Body of pancreas (tissue), 4 donors: ENCODE measurements around the gene EMILIN3. TPM values are rescaled to one million over a fixed set of nuclear protein-coding genes. Genes with fewer than 3 reads are reported as not detected.

Experiments used
- ATAC-seq: fragments of 150-250 bp; one replicate; pipeline ENCODE4 v1.9.1; 2016
- DNase-seq, 4 donors: peaks; one replicate each; pipeline ENCODE4 v3.0.0-alpha.2; 2019
- H3K27ac ChIP-seq, 4 donors: fragments of 200-600 bp; sonication (generic); 1 replicate in 3 of 4; 2 replicates in 1 of 4; pipeline versions ENCODE4 v1.5.1 to v1.6.1; 2016 to 2019; ENCODE audit warnings: mild to moderate bottlenecking in 1 of 4, mixed read lengths in 1 of 4, moderate library complexity in 1 of 4
- H3K27me3 ChIP-seq, 2 donors: fragments of 200-600 bp; sonication (generic); one replicate each; pipeline ENCODE4 v1.6.0; 2016; ENCODE audit warnings: mild to moderate bottlenecking in 1 of 2
- H3K36me3 ChIP-seq, 2 donors: fragments of 200-600 bp; sonication (generic); replicated peaks in 1 of 2; 2 replicates each; pipeline ENCODE4 v1.5.1; 2016; ENCODE audit warnings: low read depth in 2 of 2; ENCODE audit not compliant: insufficient read depth in 1 of 2
- H3K4me1 ChIP-seq: fragments of 200-600 bp; sonication (generic); one replicate; pipeline ENCODE4 v1.6.0; 2016
- H3K4me3 ChIP-seq, 2 donors: fragments of 200-600 bp; sonication (generic); 1 replicate in 1 of 2; 2 replicates in 1 of 2; pipeline ENCODE4 v1.5.1; 2016 to 2019
- H3K9me3 ChIP-seq, 3 donors: fragments of 200-600 bp; sonication (generic); 1 replicate in 2 of 3; 2 replicates in 1 of 3; pipeline ENCODE4 v1.5.1; 2016
- POLR2A ChIP-seq, 3 donors: fragments of 450-650 bp; IDR thresholded peaks; one replicate each; pipeline ENCODE4 v1.6.1; 2016; ENCODE audit warnings: antibody characterized with exemption in 3 of 3, mild to moderate bottlenecking in 2 of 3
- WGBS, 2 donors: methylation state at CpG; one replicate each; pipeline ENCODE4 v1.1.5; 2017; 5-methylcytosine and 5-hydroxymethylcytosine counted together
- intact Hi-C: fragments of 100-400 bp; cut with DNase I; formaldehyde crosslinking; loops from one replicate; pipeline ENCODE4 v1.15.1; 2023
- total RNA-seq, 2 donors: library from RNA; depleted of rRNA; stranded (reverse); fragments of >200 nt; gene quantifications; one replicate each; pipeline ENCODE4 v1.1.0, GENCODE V29; 2016
- TF ChIP-seq, protein P1 (sequence below), 7 experiments: fragments of 450-650 bp in 4 of 7; fragments of 200-600 bp in 3 of 7; sonication (generic) in 3 of 7; IDR thresholded peaks; one replicate each; pipeline ENCODE4 v1.5.1; 2016 to 2019; ENCODE audit warnings: antibody characterized with exemption in 7 of 7

The EMILIN3 gene
- total RNA-seq, 2 donors from 2014 or later: 0.26 TPM; not detected in 1

DNA sequence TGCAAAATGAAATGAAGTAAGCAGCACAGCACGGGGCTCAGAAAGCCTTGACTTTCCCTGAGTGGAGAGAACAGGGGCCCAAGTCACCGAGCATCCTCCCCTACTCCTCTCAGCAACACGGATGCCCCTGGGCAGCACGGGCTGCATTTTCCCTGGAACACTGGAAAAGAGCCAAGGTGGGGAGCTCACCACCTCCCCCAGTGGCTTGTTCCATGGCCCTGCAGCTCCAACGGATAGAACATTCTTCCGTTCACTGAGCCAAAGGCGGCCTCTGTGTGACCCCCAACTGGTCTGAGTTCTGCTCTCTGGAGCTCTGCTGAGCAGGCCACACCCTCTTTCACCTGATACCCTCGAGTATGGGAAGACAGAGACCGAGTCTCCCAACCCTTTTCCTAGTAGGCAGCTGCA is 20.8 kb upstream of the EMILIN3 start:
- H3K4me3 ChIP-seq: no peak overlapping the region
- 45 to 46% methylated on average over 7 to 9 of the region's 9 CpGs for WGBS, 2 donors
- no peaks in the 10 kb centered on the region for H3K27me3 ChIP-seq
- no peak overlapping the region for H3K27ac ChIP-seq
- no peaks in the 10 kb centered on the region for H3K9me3 ChIP-seq
- TF ChIP-seq, protein P1, sequence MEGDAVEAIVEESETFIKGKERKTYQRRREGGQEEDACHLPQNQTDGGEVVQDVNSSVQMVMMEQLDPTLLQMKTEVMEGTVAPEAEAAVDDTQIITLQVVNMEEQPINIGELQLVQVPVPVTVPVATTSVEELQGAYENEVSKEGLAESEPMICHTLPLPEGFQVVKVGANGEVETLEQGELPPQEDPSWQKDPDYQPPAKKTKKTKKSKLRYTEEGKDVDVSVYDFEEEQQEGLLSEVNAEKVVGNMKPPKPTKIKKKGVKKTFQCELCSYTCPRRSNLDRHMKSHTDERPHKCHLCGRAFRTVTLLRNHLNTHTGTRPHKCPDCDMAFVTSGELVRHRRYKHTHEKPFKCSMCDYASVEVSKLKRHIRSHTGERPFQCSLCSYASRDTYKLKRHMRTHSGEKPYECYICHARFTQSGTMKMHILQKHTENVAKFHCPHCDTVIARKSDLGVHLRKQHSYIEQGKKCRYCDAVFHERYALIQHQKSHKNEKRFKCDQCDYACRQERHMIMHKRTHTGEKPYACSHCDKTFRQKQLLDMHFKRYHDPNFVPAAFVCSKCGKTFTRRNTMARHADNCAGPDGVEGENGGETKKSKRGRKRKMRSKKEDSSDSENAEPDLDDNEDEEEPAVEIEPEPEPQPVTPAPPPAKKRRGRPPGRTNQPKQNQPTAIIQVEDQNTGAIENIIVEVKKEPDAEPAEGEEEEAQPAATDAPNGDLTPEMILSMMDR (IDR thresholded peaks at IDR 0.05): no peak
- TF ChIP-seq POLR2A (IDR thresholded peaks at IDR 0.05): no peak
- ATAC-seq: no peak
- no peak for DNase-seq
- intact Hi-C loops: no loop called here
- no peaks in the 10 kb centered on the region for H3K4me1 ChIP-seq
- H3K36me3 ChIP-seq: no peaks in the 10 kb centered on the region

DNA sequence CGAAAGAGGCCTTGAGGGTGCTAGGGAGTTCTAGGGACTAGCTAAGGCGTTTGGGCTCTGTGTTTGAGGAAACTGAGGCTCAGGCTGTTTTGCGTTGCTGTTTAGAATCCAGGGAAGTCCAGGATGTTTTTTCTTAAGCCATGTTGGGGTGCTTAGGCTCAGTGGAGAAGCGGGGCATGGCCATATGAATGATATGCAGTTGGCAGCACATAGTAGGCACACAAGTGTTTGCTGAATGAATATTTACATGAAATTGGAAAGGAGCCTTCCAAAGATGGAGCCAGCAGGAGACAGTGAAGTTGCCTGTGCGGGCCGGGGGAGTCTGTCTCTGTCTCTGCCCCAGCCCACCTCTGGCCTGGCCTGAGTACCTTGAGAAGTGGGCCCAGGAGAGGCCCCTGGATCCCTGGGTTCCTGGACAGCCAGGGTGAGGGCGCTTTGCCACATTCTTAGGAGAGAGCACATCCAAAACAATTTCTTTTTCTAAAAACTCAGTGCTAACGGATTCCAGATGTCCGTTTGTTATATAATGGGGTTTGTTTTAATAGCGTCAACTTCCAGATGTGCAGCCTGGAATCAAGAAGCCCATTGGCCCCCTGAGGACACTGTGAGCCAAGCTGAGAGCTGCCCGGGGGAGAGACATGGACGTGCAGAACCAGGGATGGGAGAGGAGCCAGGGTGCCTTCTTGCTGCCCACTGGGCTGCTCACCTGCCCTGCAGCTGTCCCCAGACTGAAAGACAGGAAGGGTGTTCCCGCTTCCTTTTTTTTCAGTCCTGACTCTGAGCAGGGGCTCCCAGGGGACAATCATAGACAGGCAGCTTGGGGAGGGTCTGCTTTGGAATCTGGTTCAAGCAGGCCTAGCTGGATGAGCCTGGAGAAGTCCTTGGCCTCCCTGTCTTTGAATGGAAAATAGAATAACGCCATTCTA is 20.1 kb upstream of the EMILIN3 start:
- no peak overlapping the region for H3K4me3 ChIP-seq
- no peaks in the 10 kb centered on the region for H3K4me1 ChIP-seq
- 74 to 80% methylated on average over 13 to 14 of the region's 14 CpGs for WGBS, 2 donors
- no peak for ATAC-seq
- no peaks in the 10 kb centered on the region for H3K27me3 ChIP-seq
- intact Hi-C loops: no loop called here
- no peak overlapping the region for H3K27ac ChIP-seq
- no peaks in the 10 kb centered on the region for H3K9me3 ChIP-seq
- TF ChIP-seq, protein P1 (IDR thresholded peaks at IDR 0.05): no peak
- no peak for TF ChIP-seq POLR2A (IDR thresholded peaks at IDR 0.05)
- no peaks in the 10 kb centered on the region for H3K36me3 ChIP-seq
- no peak for DNase-seq

DNA sequence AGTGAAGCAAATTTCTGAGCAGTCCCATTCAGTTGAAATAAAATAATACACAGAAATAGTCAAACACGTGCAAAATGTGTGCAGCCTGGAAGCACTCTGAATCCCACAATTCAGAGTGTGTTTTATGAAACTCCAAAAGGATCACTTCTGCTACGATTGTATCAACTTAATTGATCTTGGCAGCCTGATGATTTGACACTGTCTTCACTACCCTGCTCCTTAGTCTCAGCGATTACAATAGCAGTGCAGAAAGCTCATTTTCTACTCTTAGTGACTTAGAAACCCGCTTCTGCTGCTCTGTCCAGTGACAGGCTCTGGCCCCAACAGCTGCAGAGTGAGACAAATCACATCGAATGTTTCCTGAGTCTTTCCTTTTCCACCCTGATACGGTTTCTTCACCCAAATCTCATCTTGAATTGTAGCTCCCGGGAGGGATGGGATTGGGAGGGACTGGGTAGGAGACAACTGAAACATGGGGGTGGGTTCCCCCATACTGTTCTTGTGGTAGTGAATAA is 16.2 kb upstream of the EMILIN3 start:
- H3K4me3 ChIP-seq: no peak overlapping the region
- intact Hi-C loops: no loop called here
- H3K27me3 ChIP-seq: no peaks in the 10 kb centered on the region
- DNase-seq (no peak), ATAC-seq (no peak)
- H3K4me1 ChIP-seq: no peaks in the 10 kb centered on the region
- H3K27ac ChIP-seq: no peak overlapping the region
- 69 to 72% methylated on average over 7 of the region's 7 CpGs for WGBS, 2 donors
- TF ChIP-seq, protein P1 (IDR thresholded peaks at IDR 0.05): no peak
- no peak for TF ChIP-seq POLR2A (IDR thresholded peaks at IDR 0.05)
- H3K36me3 ChIP-seq: no peaks in the 10 kb centered on the region
- H3K9me3 ChIP-seq: no peaks in the 10 kb centered on the region

DNA sequence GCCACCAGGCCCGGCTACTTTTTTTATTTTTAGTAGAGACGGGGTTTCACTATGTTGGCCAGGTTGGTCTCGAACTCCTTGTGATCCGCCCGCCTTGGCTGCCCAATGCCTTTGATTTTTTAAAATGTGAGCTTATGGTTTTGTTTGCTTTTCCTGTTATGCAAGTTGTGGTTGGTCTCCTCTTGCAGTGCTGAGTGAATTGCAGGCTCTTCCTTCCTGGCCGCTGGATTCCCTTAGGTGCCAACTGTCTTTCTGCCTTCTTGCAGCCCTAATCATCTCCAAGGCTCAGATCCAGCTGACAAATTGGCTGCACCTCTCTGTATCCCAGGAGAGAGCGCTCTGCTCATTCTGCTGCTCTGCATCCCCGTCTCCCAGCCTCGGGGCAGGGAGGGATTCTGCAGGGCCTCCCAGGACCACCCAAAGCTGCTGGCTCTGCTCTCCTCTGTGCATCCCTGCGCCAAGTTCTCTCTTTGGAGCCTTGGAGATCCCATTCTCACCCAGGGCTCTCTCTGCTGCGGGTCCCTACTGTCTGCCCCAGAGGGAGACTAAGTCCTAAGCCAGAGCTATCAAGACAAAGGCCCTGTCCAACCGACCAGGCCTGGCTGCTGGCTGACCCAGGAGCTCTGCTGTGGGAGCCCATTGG is 14.1 kb upstream of the EMILIN3 start:
- Histone ChIP-seq H3K9me3 (no peaks in the 10 kb centered on the region), H3K27me3 (no peaks in the 10 kb centered on the region), H3K4me3 (no peak overlapping the region), H3K27ac (no peak overlapping the region), H3K36me3 (no peaks in the 10 kb centered on the region), H3K4me1 (no peaks in the 10 kb centered on the region)
- 67 to 76% methylated on average over 12 of the region's 12 CpGs for WGBS, 2 donors
- ATAC-seq: no peak
- intact Hi-C loops: no loop called here
- TF ChIP-seq, protein P1 (IDR thresholded peaks at IDR 0.05): no peak
- no peak for TF ChIP-seq POLR2A (IDR thresholded peaks at IDR 0.05)
- DNase-seq: no peak
